Tibial nerve (tissue), 4 donors: Measurements from ENCODE around the gene RPLP2. TPM values are rescaled to one million over a fixed set of nuclear protein-coding genes. Genes with fewer than 3 reads are reported as not detected.

Source experiments
- DNase-seq, 2 donors: peaks; one replicate each; pipeline ENCODE4 v3.0.0-alpha.2; 2019; ENCODE audit warnings: low spot score in 2 of 2
- H3K27ac ChIP-seq, 4 donors: fragments of 200-600 bp; sonication (generic) in 3 of 4; one replicate each; pipeline ENCODE4 v1.5.1; 2017 to 2019; ENCODE audit warnings: mild to moderate bottlenecking in 1 of 4
- H3K27me3 ChIP-seq, 2 donors: fragments of 200-600 bp; sonication (generic) in 1 of 2; one replicate each; pipeline versions ENCODE4 v1.5.1 to v1.6.0; 2017 to 2019
- H3K36me3 ChIP-seq, 3 donors: fragments of 200-600 bp; sonication (generic); one replicate each; pipeline ENCODE4 v1.5.1; 2018 to 2019
- H3K4me1 ChIP-seq, 4 donors: fragments of 200-600 bp; sonication (generic) in 3 of 4; one replicate each; pipeline ENCODE4 v1.5.1; 2017 to 2019
- H3K4me3 ChIP-seq, 4 donors: fragments of 200-600 bp; sonication (generic) in 3 of 4; one replicate each; pipeline ENCODE4 v1.5.1; 2017 to 2019; ENCODE audit warnings: mild to moderate bottlenecking in 1 of 4, moderate library complexity in 1 of 4
- H3K9me3 ChIP-seq, 4 donors: fragments of 200-600 bp; sonication (generic) in 3 of 4; one replicate each; pipeline ENCODE4 v1.5.1; 2017 to 2019
- CTCF ChIP-seq, 5 experiments: fragments of 200-600 bp in 3 of 5; fragments of 450-650 bp in 2 of 5; sonication (generic) in 3 of 5; IDR thresholded peaks; one replicate each; pipeline ENCODE4 v1.5.1; 2016 to 2019; ENCODE audit warnings: antibody characterized with exemption in 5 of 5, mild to moderate bottlenecking in 3 of 5, moderate library complexity in 2 of 5
- EP300 ChIP-seq, 2 donors: sonication (generic); formaldehyde crosslinking; IDR thresholded peaks; one replicate each; pipeline ENCODE4 v1.6.1; 2017; ENCODE audit warnings: antibody characterized with exemption in 2 of 2, mild to moderate bottlenecking in 1 of 2
- POLR2A ChIP-seq, 2 donors: fragments of 450-650 bp; IDR thresholded peaks; one replicate each; pipeline ENCODE4 v1.6.1; 2017; ENCODE audit warnings: antibody characterized with exemption in 2 of 2, mild to moderate bottlenecking in 2 of 2, moderate library complexity in 2 of 2
- WGBS, 2 donors: methylation state at CpG; one replicate each; pipeline ENCODE4 v1.1.5; 2018; 5-methylcytosine and 5-hydroxymethylcytosine counted together
- total RNA-seq, 4 donors: library from RNA; depleted of rRNA; stranded (reverse); fragments of >200 nt; gene quantifications; one replicate each; pipeline ENCODE4 v1.1.0, GENCODE V29; 2016

The RPLP2 gene
- total RNA-seq, 4 donors from 2014 or later: 404 to 765 (median 584) TPM

- WGBS, 2 donors: 1% methylated on average over 40 to 81 of the region's 110 CpGs
- H3K4me1 ChIP-seq: peaks cover 0 to 64% (median 29%) of the 10 kb centered on the region in 4 donors
- DNase-seq: peak; percentile 82 to 83
- no peaks in the 10 kb centered on the region for H3K9me3 ChIP-seq
- peaks cover 0 to 30% (median 0%) of the 10 kb centered on the region in 3 donors for H3K36me3 ChIP-seq
- no peaks in the 10 kb centered on the region for H3K27me3 ChIP-seq
- peak within 1 kb of the TSS; percentile 74 to 96 (median 87) for H3K4me3 ChIP-seq
- peak within 1 kb of the TSS; percentile 79 to 94 (median 88) for H3K27ac ChIP-seq
- no peak for TF ChIP-seq EP300 (IDR thresholded peaks at IDR 0.05)
- peak in 1 of 5 experiments; percentile 9 for TF ChIP-seq CTCF (IDR thresholded peaks at IDR 0.05)
- TF ChIP-seq POLR2A (IDR thresholded peaks at IDR 0.05): peak; percentile 63 to 88
Observed at GRCh38 chr11:777288-778255, 32.2 kb upstream of the RPLP2 start, which contains the start of gene GATD1. TSS of gene GATD1 (minus strand) at chr11:777487. CDS start at chr11:777462, 25 bp downstream.

- peaks cover 0 to 27% (median 0%) of the 10 kb centered on the region in 3 donors for H3K36me3 ChIP-seq
- WGBS, 2 donors: 87 to 90% methylated on average over 17 to 19 of the region's 23 CpGs
- no peak for DNase-seq
- peaks cover 0 to 54% (median 29%) of the 10 kb centered on the region in 4 donors for H3K4me1 ChIP-seq
- TF ChIP-seq EP300 (IDR thresholded peaks at IDR 0.05) (no peak), POLR2A (IDR thresholded peaks at IDR 0.05) (no peak), CTCF (IDR thresholded peaks at IDR 0.05) (no peak)
- no peak overlapping the region for H3K4me3 ChIP-seq
- H3K27me3 ChIP-seq: no peaks in the 10 kb centered on the region
- no peaks in the 10 kb centered on the region for H3K9me3 ChIP-seq
- no peak overlapping the region for H3K27ac ChIP-seq
Observed at GRCh38 chr11:778976-779954, 30.5 kb upstream of the RPLP2 start.

GRCh38 chr11:779955-780532, 29.7 kb upstream of the RPLP2 start:
- no peak overlapping the region for H3K4me3 ChIP-seq
- no peak for DNase-seq
- H3K4me1 ChIP-seq: peaks cover 0 to 46% (median 28%) of the 10 kb centered on the region in 4 donors
- H3K36me3 ChIP-seq: peaks cover 0 to 32% (median 0%) of the 10 kb centered on the region in 3 donors
- 89 to 94% methylated on average over 4 to 13 of the region's 16 CpGs for WGBS, 2 donors
- H3K9me3 ChIP-seq: no peaks in the 10 kb centered on the region
- no peak for TF ChIP-seq POLR2A (IDR thresholded peaks at IDR 0.05)
- no peak for TF ChIP-seq CTCF (IDR thresholded peaks at IDR 0.05)
- TF ChIP-seq EP300 (IDR thresholded peaks at IDR 0.05): no peak
- no peak overlapping the region for H3K27ac ChIP-seq
- H3K27me3 ChIP-seq: no peaks in the 10 kb centered on the region

GRCh38 chr11:782264-783174, 27.2 kb upstream of the RPLP2 start:
- Histone ChIP-seq H3K9me3 (no peaks in the 10 kb centered on the region), H3K36me3 (peaks cover 0 to 57% (median 0%) of the 10 kb centered on the region in 3 donors), H3K4me3 (no peak overlapping the region), H3K4me1 (peaks cover 0 to 29% (median 12%) of the 10 kb centered on the region in 4 donors), H3K27me3 (peaks cover 0 to under 1% of the 10 kb centered on the region in 2 donors), H3K27ac (no peak overlapping the region)
- 53 to 74% methylated on average over 21 to 28 of the region's 36 CpGs for WGBS, 2 donors
- no peak for DNase-seq
- TF ChIP-seq CTCF (IDR thresholded peaks at IDR 0.05) (no peak), EP300 (IDR thresholded peaks at IDR 0.05) (no peak), POLR2A (IDR thresholded peaks at IDR 0.05) (no peak)
